ENCODE results near the gene NR2F6. TPM values are rescaled to one million over a fixed set of nuclear protein-coding genes. Genes with fewer than 3 reads are reported as not detected.

NR2F6 gene
- total RNA-seq, 1 donor from 2014 or later = 41.3 TPM

- Histone ChIP-seq H3K27ac (peak within 1 kb of the TSS; percentile 91), H3K4me1 (peaks cover 22% of the 10 kb centered on the region), H3K36me3 (no peaks in the 10 kb centered on the region), H3K9me3 (no peaks in the 10 kb centered on the region), H3K27me3 (no peaks in the 10 kb centered on the region), H3K4me3 (peak within 1 kb of the TSS; percentile 64 to 68)
- intact Hi-C loops (cut with DNase I) = no loop called here
- peak in 1 of 2 donors; percentile 98 for DNase-seq (ENCODE audit: extremely low spot score in 2 of 2)
- TF ChIP-seq CTCF (IDR thresholded peaks at IDR 0.05) (no peak), POLR2A (IDR thresholded peaks at IDR 0.05) (peak in 1 of 2 donors; percentile 81), POLR2AphosphoS5 (IDR thresholded peaks at IDR 0.05; ENCODE audit: insufficient read depth in 1 of 2, low read depth in 1 of 2) (peak; percentile 85 to 93)
Observed at GRCh38 chr19:17226002-17226933, 19.5 kb downstream of the NR2F6 start, which contains the start of gene OCEL1. Gene OCEL1, plus strand, starts transcription at chr19:17226226. Its CDS starts 22 bp downstream, at chr19:17226248.

GRCh38 chr19:17225053-17225452 lies 20.7 kb downstream of the NR2F6 start:
- peak overlapping the region in 1 of 2 donors; percentile 68 for H3K4me3 ChIP-seq
- intact Hi-C loops (cut with DNase I) = no loop called here
- TF ChIP-seq POLR2A (IDR thresholded peaks at IDR 0.05) (no peak), POLR2AphosphoS5 (IDR thresholded peaks at IDR 0.05; ENCODE audit: insufficient read depth in 1 of 2, low read depth in 1 of 2) (no peak)

GRCh38 chr19:17220207-17220758 lies 25.4 kb downstream of the NR2F6 start:
- no peaks in the 10 kb centered on the region for H3K9me3 ChIP-seq
- H3K27ac ChIP-seq = peak overlapping the region; percentile 4
- peaks cover 0 to 13% of the 10 kb centered on the region in 2 donors for H3K36me3 ChIP-seq
- no peak overlapping the region for H3K4me3 ChIP-seq
- no peaks in the 10 kb centered on the region for H3K27me3 ChIP-seq
- DNase-seq (ENCODE audit: extremely low spot score in 2 of 2) = no peak
- H3K4me1 ChIP-seq = peaks cover 20% of the 10 kb centered on the region
- TF ChIP-seq POLR2AphosphoS5 (IDR thresholded peaks at IDR 0.05; ENCODE audit: insufficient read depth in 1 of 2, low read depth in 1 of 2) (peak in 1 of 2 donors; percentile 33), CTCF (IDR thresholded peaks at IDR 0.05) (no peak)
- intact Hi-C loops (cut with DNase I) = no loop called here

More at GRCh38 chr19:17225053-17225452, 20.7 kb downstream of the NR2F6 start:
- H3K27me3 ChIP-seq = no peaks in the 10 kb centered on the region
- no peak for DNase-seq (ENCODE audit: extremely low spot score in 2 of 2)
- H3K9me3 ChIP-seq = no peaks in the 10 kb centered on the region
- no peak overlapping the region for H3K27ac ChIP-seq
- no peaks in the 10 kb centered on the region for H3K36me3 ChIP-seq
- peaks cover 28% of the 10 kb centered on the region for H3K4me1 ChIP-seq

GRCh38 chr19:17219286-17219685 lies 26.4 kb downstream of the NR2F6 start:
- Histone ChIP-seq H3K4me1 (peaks cover 25% of the 10 kb centered on the region), H3K27me3 (no peaks in the 10 kb centered on the region), H3K4me3 (no peak overlapping the region), H3K36me3 (peaks cover 0 to 13% of the 10 kb centered on the region in 2 donors), H3K27ac (no peak overlapping the region), H3K9me3 (no peaks in the 10 kb centered on the region)
- DNase-seq (ENCODE audit: extremely low spot score in 2 of 2) = no peak
- no peak for TF ChIP-seq POLR2AphosphoS5 (IDR thresholded peaks at IDR 0.05; ENCODE audit: insufficient read depth in 1 of 2, low read depth in 1 of 2)
- no peak for TF ChIP-seq CTCF (IDR thresholded peaks at IDR 0.05)
- no peak for TF ChIP-seq POLR2A (IDR thresholded peaks at IDR 0.05)
- intact Hi-C loops (cut with DNase I) = no loop called here

- peaks cover 25% of the 10 kb centered on the region for H3K4me1 ChIP-seq
- H3K27ac ChIP-seq = peak overlapping the region; percentile 92
- no peak for TF ChIP-seq CTCF (IDR thresholded peaks at IDR 0.05)
- no peak for TF ChIP-seq POLR2A (IDR thresholded peaks at IDR 0.05)
- no peak for TF ChIP-seq POLR2AphosphoS5 (IDR thresholded peaks at IDR 0.05; ENCODE audit: insufficient read depth in 1 of 2, low read depth in 1 of 2)
- no peaks in the 10 kb centered on the region for H3K9me3 ChIP-seq
- peaks cover 0 to 22% of the 10 kb centered on the region in 2 donors for H3K36me3 ChIP-seq
- DNase-seq (ENCODE audit: extremely low spot score in 2 of 2) = no peak
- peak overlapping the region; percentile 74 to 82 for H3K4me3 ChIP-seq
- intact Hi-C loops (cut with DNase I) = no loop called here
- no peaks in the 10 kb centered on the region for H3K27me3 ChIP-seq
Observed at GRCh38 chr19:17216058-17216670, 29.6 kb downstream of the NR2F6 start.
